H1 (cell line): ENCODE data around the gene RERE. TPM values are rescaled to one million over a fixed set of nuclear protein-coding genes. Genes with fewer than 3 reads are reported as not detected.

Experiments
- CTCF ChIA-PET: fragments of 300-600 bp; sonication (Branson Sonifier 250); formaldehyde crosslinking; loops from one replicate; lab custom pipeline; 2021; ENCODE audit not compliant: partially characterized antibody; lab: Charles Lee
- POLR2A ChIA-PET: fragments of 300-600 bp; sonication (Branson Sonifier 250); formaldehyde crosslinking; loops from one replicate; lab custom pipeline; 2021; ENCODE audit warnings: inconsistent platforms; ENCODE audit not compliant: partially characterized antibody; lab: Charles Lee
- DNase-seq, 2 experiments: peaks; one replicate each; pipeline versions ENCODE4 v3.0.0 to v3.0.0-alpha.2; 2010 to 2022; ENCODE audit warnings: low spot score in 2 of 2, low read depth in 1 of 2, mixed read lengths in 1 of 2
- FAIRE-seq: peaks from 2 replicates; lab custom pipeline; 2011; peaks lifted over from hg19 to GRCh38; lab: Jason Lieb, UNC
- H2AFZ ChIP-seq: 2 replicates; pipeline ENCODE4 v1.8.1; 2012; ENCODE audit warnings: low read length, inconsistent platforms
- H2AK5ac ChIP-seq: 2 replicates; pipeline ENCODE4 v1.6.1; 2013; ENCODE audit warnings: low read depth, low read length
- H2BK120ac ChIP-seq: replicated peaks from 2 replicates; pipeline ENCODE3; 2013; ENCODE audit warnings: low read depth, low read length, inconsistent platforms
- H2BK12ac ChIP-seq: 2 replicates; pipeline ENCODE4 v1.6.1; 2013; ENCODE audit warnings: low read depth, low read length
- H2BK15ac ChIP-seq: 2 replicates; pipeline ENCODE4 v1.6.1; 2013; ENCODE audit warnings: low read length
- H2BK20ac ChIP-seq: 2 replicates; pipeline ENCODE4 v1.6.1; 2013; ENCODE audit warnings: low read length
- H2BK5ac ChIP-seq: 2 replicates; pipeline ENCODE4 v1.6.1; 2013; ENCODE audit warnings: low read depth, low read length
- H3K14ac ChIP-seq: 2 replicates; pipeline ENCODE4 v1.6.1; 2013; ENCODE audit warnings: inconsistent platforms; ENCODE audit not compliant: insufficient read length
- H3K18ac ChIP-seq: 2 replicates; pipeline ENCODE4 v1.6.1; 2013; ENCODE audit warnings: low read length; ENCODE audit errors: extremely low read depth
- H3K23ac ChIP-seq: 2 replicates; pipeline ENCODE4 v1.6.1; 2013; ENCODE audit warnings: inconsistent platforms; ENCODE audit not compliant: insufficient read length
- H3K23me2 ChIP-seq: 2 replicates; pipeline ENCODE4 v1.6.1; 2013; ENCODE audit warnings: low read depth, low read length
- H3K27ac ChIP-seq: 2 replicates; pipeline ENCODE4 v1.6.1; 2011; ENCODE audit warnings: low read depth, low read length, inconsistent platforms
- H3K27me3 ChIP-seq, 4 experiments: replicated peaks in 1 of 4; 1 replicate in 1 of 4; 2 replicates in 3 of 4; pipeline versions ENCODE4 v1.6.1 to v1.8.1; 2011 to 2013; ENCODE audit warnings: low read length in 3 of 4, mild to moderate bottlenecking in 3 of 4, inconsistent platforms in 2 of 4, mixed read lengths in 2 of 4, moderate library complexity in 1 of 4; ENCODE audit not compliant: control insufficient read depth in 3 of 4, insufficient read depth in 3 of 4; ENCODE audit errors: extremely low read depth in 1 of 4
- H3K36me3 ChIP-seq, 4 experiments: 2 replicates each; pipeline versions ENCODE4 v1.6.1 to v1.8.1; 2011 to 2013; ENCODE audit warnings: mild to moderate bottlenecking in 4 of 4, low read length in 3 of 4, moderate library complexity in 2 of 4, control low read depth in 1 of 4, inconsistent platforms in 1 of 4; ENCODE audit not compliant: insufficient read depth in 4 of 4, control insufficient read depth in 2 of 4
- H3K4ac ChIP-seq: replicated peaks from 2 replicates; pipeline ENCODE3; 2013; ENCODE audit warnings: low read length, low read depth, mixed read lengths, inconsistent platforms; ENCODE audit not compliant: insufficient read length
- H3K4me1 ChIP-seq, 4 experiments: replicated peaks in 1 of 4; 1 replicate in 1 of 4; 2 replicates in 3 of 4; pipeline versions ENCODE4 v1.6.1 to v1.8.1; 2011 to 2013; ENCODE audit warnings: low read length in 3 of 4, inconsistent platforms in 2 of 4, mixed read lengths in 1 of 4; ENCODE audit not compliant: insufficient read depth in 4 of 4, control insufficient read depth in 3 of 4
- H3K4me2 ChIP-seq, 2 experiments: 2 replicates each; pipeline versions ENCODE4 v1.6.1 to v1.8.1; 2011 to 2013; ENCODE audit warnings: low read depth in 2 of 2, low read length in 2 of 2, control low read depth in 1 of 2, inconsistent platforms in 1 of 2, mild to moderate bottlenecking in 1 of 2; ENCODE audit not compliant: insufficient read depth in 1 of 2
- H3K4me3 ChIP-seq, 4 experiments: fragments of 200-600, 300-600 bp in 1 of 4; sonication (generic), shearing (Covaris generic), sonication (Bioruptor Twin) in 1 of 4; 2 replicates each; pipeline versions ENCODE4 v1.5.1 to v1.8.1; 2011 to 2016; ENCODE audit warnings: low read length in 4 of 4, low read depth in 3 of 4, control low read depth in 2 of 4, inconsistent platforms in 2 of 4, mild to moderate bottlenecking in 2 of 4, mixed read lengths in 1 of 4, moderate library complexity in 1 of 4; ENCODE audit not compliant: insufficient read depth in 2 of 4; ENCODE audit errors: extremely low read depth in 1 of 4
- H3K56ac ChIP-seq: replicated peaks from 2 replicates; pipeline ENCODE3; 2013; ENCODE audit warnings: low read depth, mild to moderate bottlenecking, mixed read lengths, low read length, inconsistent platforms; ENCODE audit not compliant: insufficient read length
- H3K79me1 ChIP-seq: 2 replicates; pipeline ENCODE4 v1.6.1; 2013; ENCODE audit warnings: low read depth, low read length, control low read depth
- H3K79me2 ChIP-seq, 2 experiments: 2 replicates each; pipeline versions ENCODE4 v1.6.1 to v1.8.1; 2012 to 2013; ENCODE audit warnings: low read length in 2 of 2, mild to moderate bottlenecking in 2 of 2, inconsistent platforms in 1 of 2; ENCODE audit not compliant: insufficient read depth in 2 of 2, control insufficient read depth in 1 of 2
- H3K9ac ChIP-seq, 4 experiments: replicated peaks in 1 of 4; 1 replicate in 1 of 4; 2 replicates in 3 of 4; pipeline versions ENCODE4 v1.6.1 to v1.8.1; 2011 to 2013; ENCODE audit warnings: low read depth in 3 of 4, low read length in 3 of 4, control low read depth in 2 of 4, mild to moderate bottlenecking in 2 of 4, moderate library complexity in 2 of 4, inconsistent platforms in 1 of 4; ENCODE audit errors: extremely low read depth in 1 of 4
- H3K9me3 ChIP-seq, 2 experiments: 2 replicates each; pipeline versions ENCODE4 v1.6.1 to v1.8.1; 2012 to 2013; ENCODE audit warnings: mild to moderate bottlenecking in 2 of 2, moderate library complexity in 2 of 2, control low read depth in 1 of 2, inconsistent platforms in 1 of 2, low read depth in 1 of 2, low read length in 1 of 2, mixed read lengths in 1 of 2; ENCODE audit not compliant: insufficient read depth in 2 of 2
- H4K20me1 ChIP-seq, 2 experiments: replicated peaks in 1 of 2; 2 replicates each; pipeline versions ENCODE3 to v1.8.1; 2011 to 2013; ENCODE audit warnings: inconsistent platforms in 2 of 2, low read length in 2 of 2, mild to moderate bottlenecking in 1 of 2; ENCODE audit not compliant: insufficient read depth in 2 of 2, control insufficient read depth in 1 of 2
- H4K5ac ChIP-seq: 2 replicates; pipeline ENCODE4 v1.6.1; 2013; ENCODE audit warnings: low read length, low read depth, mixed read lengths, inconsistent platforms; ENCODE audit not compliant: insufficient read length
- H4K8ac ChIP-seq: 2 replicates; pipeline ENCODE4 v1.8.0; 2013; ENCODE audit warnings: mild to moderate bottlenecking, moderate library complexity, low read length, inconsistent platforms; ENCODE audit not compliant: insufficient read depth; ENCODE audit errors: extremely low read depth
- H4K91ac ChIP-seq: replicated peaks from 2 replicates; pipeline ENCODE3; 2013; ENCODE audit warnings: low read length, mixed read lengths, inconsistent platforms; ENCODE audit not compliant: insufficient read length
- CEBPB ChIP-seq: IDR thresholded peaks from 2 replicates; pipeline ENCODE4 v1.6.1; 2012; ENCODE audit warnings: low read depth, low read length
- CTCF ChIP-seq, 3 experiments: IDR thresholded peaks; 1 replicate in 2 of 3; 2 replicates in 1 of 3; pipeline versions ENCODE4 v1.5.1 to v1.6.1; 2011; ENCODE audit warnings: low read length in 3 of 3, mild to moderate bottlenecking in 3 of 3, inconsistent platforms in 2 of 3, low read depth in 1 of 3, moderate library complexity in 1 of 3; ENCODE audit not compliant: insufficient read depth in 1 of 3; ENCODE audit errors: control extremely low read depth in 1 of 3
- KDM5A ChIP-seq: fragments of 200-600 bp; IDR thresholded peaks from 2 replicates; pipeline ENCODE4 v1.7.1; 2012; ENCODE audit warnings: mild to moderate bottlenecking, low read length, inconsistent platforms, mixed read lengths
- SP1 ChIP-seq: IDR thresholded peaks from 2 replicates; pipeline ENCODE4 v1.6.1; 2011; ENCODE audit warnings: low read depth, low read length
- SUZ12 ChIP-seq: fragments of 200-600 bp; sonication (generic); IDR thresholded peaks from 2 replicates; pipeline ENCODE4 v1.6.1; 2012; ENCODE audit warnings: mild to moderate bottlenecking, inconsistent platforms, low read length, moderate library complexity, mixed read lengths
- WGBS, 2 experiments: shearing (Covaris generic) in 1 of 2; methylation state at CpG; one replicate each; pipeline versions ENCODE4 v1.1.6 to v1.1.7; 2013 to 2015; ENCODE audit warnings: low lambda C conversion rate in 2 of 2, mixed read lengths in 2 of 2, inconsistent platforms in 1 of 2, low coverage in 1 of 2, missing lambda C conversion rate in 1 of 2; ENCODE audit not compliant: insufficient replicate concordance in 2 of 2, insufficient coverage in 1 of 2, insufficient read length in 1 of 2; ENCODE audit errors: extremely low coverage in 1 of 2, missing lambda C conversion rate in 1 of 2; 5-methylcytosine and 5-hydroxymethylcytosine counted together
- polyA plus RNA-seq, 7 experiments: library from polyadenylated mRNA; depleted of rRNA in 3 of 7; stranded (reverse) in 5 of 7; unstranded in 2 of 7; fragments of >200 nt in 5 of 7; fragments of 200-250 nt in 2 of 7; gene quantifications; 1 replicate in 5 of 7; 2 replicates in 1 of 7; 4 replicates in 1 of 7; pipeline versions ENCODE4 v1.2.1 to v1.2.3, GENCODE V29; 2011 to 2013; ENCODE audit warnings: missing spikeins in 2 of 7, mixed read lengths in 2 of 7
- total RNA-seq: library from RNA; stranded (reverse); fragmentation: NEBNext Ultra II Directional; extraction: Animal tissue kit (Norgen Biotek cat#: 25700); gene quantifications from 2 replicates; pipeline ENCODE4 v1.2.1, GENCODE V29; 2021

Gene RERE
- total and polyA plus RNA-seq, 2 of the 8 experiments (the other 6 are each of a cell fraction or from before 2014, with no cell fraction given): 15.3 to 142 TPM

- H4K5ac ChIP-seq: no peak overlapping the region
- TF ChIP-seq SUZ12 (no peak), CEBPB (no peak), KDM5A (no peak), SP1 (no peak), CTCF (IDR thresholded peaks at IDR 0.05; ENCODE audit: control extremely low read depth in 1 of 3, insufficient read depth in 1 of 3, low read depth in 1 of 3, low read length in 3 of 3) (no peak)
- TF ChIP-seq, all 59 proteins: peak for 0
- DNase-seq (no peak), FAIRE-seq (no peak)
- Histone ChIP-seq H3K4me3 (no peak overlapping the region), H4K91ac (no peak overlapping the region), H2AFZ (no peak overlapping the region), H2BK5ac (no peak overlapping the region), H3K14ac (no peak overlapping the region), H2BK12ac (no peak overlapping the region), H3K79me1 (peaks cover 2% of the 10 kb centered on the region; the same call in 1 of the 2 replicates), H3K4ac (no peak overlapping the region), H2AK5ac (no peak overlapping the region), H3K23me2 (no peaks in the 10 kb centered on the region), H3K36me3 (peaks cover 0 to 3% (median under 1%) of the 10 kb centered on the region in 4 experiments; a peak in 2 of 8 replicates), H3K18ac (no peak overlapping the region), H3K27me3 (no peaks in the 10 kb centered on the region), H4K20me1 (peaks cover 0 to 9% of the 10 kb centered on the region in 2 experiments), H3K23ac (no peak overlapping the region), H3K4me2 (no peak overlapping the region; a peak in 1 of 4 replicates), H2BK120ac (no peak overlapping the region), H3K9me3 (no peaks in the 10 kb centered on the region), H3K79me2 (peaks cover 6 to 81% of the 10 kb centered on the region in 2 experiments), H3K9ac (no peak overlapping the region; a peak in 1 of 7 replicates), H3K4me1 (peaks cover 26 to 47% (median 33%) of the 10 kb centered on the region in 4 experiments), H3K27ac (no peak overlapping the region), H3K56ac (no peak overlapping the region), H2BK20ac (no peak overlapping the region), H4K8ac (no peak overlapping the region), H2BK15ac (no peak overlapping the region)
- CTCF ChIA-PET: interaction anchor here (0.7 to 2.8 kb wide), 7 partner anchors 10 to 404 kb away, joined by 3 to 7 read pairs (median 4); no protein-coding TSS in a partner anchor
- POLR2A ChIA-PET: interaction anchor here (1.5 kb wide), 1 partner anchor 15 kb away, joined by 3 read pairs; no protein-coding TSS in a partner anchor
- 69% methylated on average over 7 of the region's 7 CpGs; no CpG with 5 or more reads in 1 of the 2 experiments for WGBS, 2 experiments
Measured at GRCh38 chr1:8411803-8412182, 405.6 kb downstream of the RERE start.
